ENCODE data around the gene CARS2.

DNA sequence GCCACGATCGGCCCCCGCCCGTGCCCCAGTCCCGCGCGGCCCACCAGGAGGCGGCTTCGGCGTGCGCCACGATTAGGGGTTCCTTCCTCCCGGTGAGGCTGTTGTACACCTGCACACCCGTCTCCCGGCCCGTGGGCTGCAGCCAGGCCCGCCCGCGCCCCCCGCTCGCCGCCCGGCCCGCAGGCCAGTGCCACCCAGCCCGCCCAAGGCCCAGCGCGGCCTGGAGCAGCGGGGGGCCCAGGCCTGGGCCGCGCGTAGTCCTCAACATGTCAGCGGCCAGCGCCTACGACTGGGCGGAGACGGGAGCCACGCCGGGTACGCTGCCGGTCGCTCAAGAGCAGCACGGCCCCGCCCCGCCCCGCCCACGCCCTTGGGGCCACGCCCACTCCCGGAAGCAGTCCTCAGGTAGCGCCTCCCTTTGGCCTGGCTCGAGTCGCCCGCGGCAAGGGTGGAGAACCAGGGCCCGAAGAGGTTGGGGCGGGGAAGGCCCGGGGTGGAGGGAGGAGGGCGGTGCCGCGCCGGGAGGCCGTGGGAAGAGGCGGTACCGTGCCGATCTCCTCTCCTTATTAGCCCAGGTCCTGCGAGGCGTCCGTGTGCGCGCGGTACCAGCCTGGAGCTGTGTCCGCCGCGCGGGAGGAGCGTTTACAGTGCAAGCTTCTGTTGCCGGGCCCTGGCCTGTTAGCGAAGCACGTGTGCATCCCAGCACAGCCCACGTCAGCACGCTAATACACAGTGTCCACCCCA lies at the start of gene CARS2:
- TF ChIP-seq, protein P1, sequence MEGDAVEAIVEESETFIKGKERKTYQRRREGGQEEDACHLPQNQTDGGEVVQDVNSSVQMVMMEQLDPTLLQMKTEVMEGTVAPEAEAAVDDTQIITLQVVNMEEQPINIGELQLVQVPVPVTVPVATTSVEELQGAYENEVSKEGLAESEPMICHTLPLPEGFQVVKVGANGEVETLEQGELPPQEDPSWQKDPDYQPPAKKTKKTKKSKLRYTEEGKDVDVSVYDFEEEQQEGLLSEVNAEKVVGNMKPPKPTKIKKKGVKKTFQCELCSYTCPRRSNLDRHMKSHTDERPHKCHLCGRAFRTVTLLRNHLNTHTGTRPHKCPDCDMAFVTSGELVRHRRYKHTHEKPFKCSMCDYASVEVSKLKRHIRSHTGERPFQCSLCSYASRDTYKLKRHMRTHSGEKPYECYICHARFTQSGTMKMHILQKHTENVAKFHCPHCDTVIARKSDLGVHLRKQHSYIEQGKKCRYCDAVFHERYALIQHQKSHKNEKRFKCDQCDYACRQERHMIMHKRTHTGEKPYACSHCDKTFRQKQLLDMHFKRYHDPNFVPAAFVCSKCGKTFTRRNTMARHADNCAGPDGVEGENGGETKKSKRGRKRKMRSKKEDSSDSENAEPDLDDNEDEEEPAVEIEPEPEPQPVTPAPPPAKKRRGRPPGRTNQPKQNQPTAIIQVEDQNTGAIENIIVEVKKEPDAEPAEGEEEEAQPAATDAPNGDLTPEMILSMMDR (IDR thresholded peaks at IDR 0.05; ENCODE audit: control extremely low read depth in 1 of 3, insufficient read depth in 1 of 3, low read depth in 1 of 3, low read length in 3 of 3), result peak in 1 of 3 experiments; percentile 6; a peak in 1 of 4 replicates
- TF ChIP-seq POLR2A (IDR thresholded peaks at IDR 0.05; ENCODE audit: control extremely low read depth in 1 of 2, low read depth in 2 of 2, low read length in 2 of 2) (peak in 1 of 2 experiments; percentile 35; a peak in 2 of 3 replicates), EZH2 (IDR thresholded peaks at IDR 0.05; ENCODE audit: low read depth, low read length, severe bottlenecking) (no peak), CEBPB (IDR thresholded peaks at IDR 0.05; ENCODE audit: low read depth, low read length) (no peak), EP300 (IDR thresholded peaks at IDR 0.05; ENCODE audit: borderline replicate concordance in 1 of 2, low read depth in 2 of 2, low read length in 2 of 2) (no peak), TAF1 (IDR thresholded peaks at IDR 0.05; ENCODE audit: low read depth, low read length) (peak; percentile 82), PHF8 (conservative IDR thresholded peaks at IDR 0.05; ENCODE audit: low read depth, low read length) (peak; percentile 83), BCL11A (IDR thresholded peaks at IDR 0.05; ENCODE audit: low read depth in 2 of 2, low read length in 2 of 2) (no peak)

All from H1 (cell line).